Measurements from ENCODE around the gene CNTNAP2. TPM values are rescaled to one million over a fixed set of nuclear protein-coding genes. Genes with fewer than 3 reads are reported as not detected.

The CNTNAP2 gene
- total RNA-seq, 3 donors from 2014 or later (not counting 1 experiment from before 2014, with no cell fraction given): 0.18 to 1.1 TPM; not detected in 1

DNA sequence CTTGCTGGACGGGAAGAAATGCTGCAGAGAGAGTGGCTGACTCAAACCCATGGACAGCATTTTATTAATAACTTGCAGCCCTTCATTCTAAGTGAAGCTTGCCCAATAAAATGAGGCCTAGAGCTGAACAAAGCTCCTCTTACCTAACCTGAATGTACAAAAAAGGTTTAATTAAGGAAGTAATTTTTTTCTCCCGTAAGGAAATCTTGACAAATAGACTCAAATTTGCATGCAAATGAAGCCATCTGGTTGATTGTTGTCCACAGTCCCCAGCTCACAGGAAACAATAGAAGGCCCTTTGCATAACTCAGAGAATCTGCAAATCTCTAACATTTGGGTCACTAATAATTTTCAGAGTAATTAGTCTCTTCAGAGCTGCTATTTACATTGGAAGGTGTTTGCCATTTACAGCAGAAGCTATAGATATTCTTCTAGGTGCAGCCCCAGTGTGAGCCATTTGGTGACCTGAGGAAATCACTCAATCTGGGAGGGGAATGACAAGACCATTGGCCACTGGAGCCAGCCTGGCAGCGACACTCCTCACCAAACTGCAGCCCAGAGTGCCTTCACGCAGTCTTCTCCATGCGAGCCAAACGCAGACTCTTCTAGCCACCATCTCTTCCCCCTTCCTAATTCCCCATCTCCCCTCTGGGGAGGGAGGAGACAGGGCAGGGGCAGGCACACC lies 1991.0 kb downstream of the CNTNAP2 start:
- H3K27ac Mint-ChIP-seq: no peak overlapping the region
- no peaks in the 10 kb centered on the region for H3K36me3 Mint-ChIP-seq
- Histone ChIP-seq H3K27me3 (ENCODE audit: control insufficient read depth, insufficient read depth, low read length) (no peaks in the 10 kb centered on the region), H3K4me3 (ENCODE audit: low read length) (no peak overlapping the region), H3K4me1 (ENCODE audit: control insufficient read depth, insufficient read depth, low read length) (no peaks in the 10 kb centered on the region), H3K9me3 (ENCODE audit: control insufficient read depth, insufficient read depth, low read length) (no peaks in the 10 kb centered on the region), H3K27ac (ENCODE audit: low read length) (no peak overlapping the region), H3K36me3 (ENCODE audit: control insufficient read depth, insufficient read depth, low read length) (no peaks in the 10 kb centered on the region)
- TF ChIP-seq, protein P1, sequence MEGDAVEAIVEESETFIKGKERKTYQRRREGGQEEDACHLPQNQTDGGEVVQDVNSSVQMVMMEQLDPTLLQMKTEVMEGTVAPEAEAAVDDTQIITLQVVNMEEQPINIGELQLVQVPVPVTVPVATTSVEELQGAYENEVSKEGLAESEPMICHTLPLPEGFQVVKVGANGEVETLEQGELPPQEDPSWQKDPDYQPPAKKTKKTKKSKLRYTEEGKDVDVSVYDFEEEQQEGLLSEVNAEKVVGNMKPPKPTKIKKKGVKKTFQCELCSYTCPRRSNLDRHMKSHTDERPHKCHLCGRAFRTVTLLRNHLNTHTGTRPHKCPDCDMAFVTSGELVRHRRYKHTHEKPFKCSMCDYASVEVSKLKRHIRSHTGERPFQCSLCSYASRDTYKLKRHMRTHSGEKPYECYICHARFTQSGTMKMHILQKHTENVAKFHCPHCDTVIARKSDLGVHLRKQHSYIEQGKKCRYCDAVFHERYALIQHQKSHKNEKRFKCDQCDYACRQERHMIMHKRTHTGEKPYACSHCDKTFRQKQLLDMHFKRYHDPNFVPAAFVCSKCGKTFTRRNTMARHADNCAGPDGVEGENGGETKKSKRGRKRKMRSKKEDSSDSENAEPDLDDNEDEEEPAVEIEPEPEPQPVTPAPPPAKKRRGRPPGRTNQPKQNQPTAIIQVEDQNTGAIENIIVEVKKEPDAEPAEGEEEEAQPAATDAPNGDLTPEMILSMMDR (IDR thresholded peaks at IDR 0.05): no peak
- peaks cover 0 to 4% of the 10 kb centered on the region in 2 donors for H3K9me3 Mint-ChIP-seq
- H3K4me3 Mint-ChIP-seq: no peak overlapping the region
- intact Hi-C loops (cut with micrococcal nuclease): no loop called here
- 89% methylated on average over 6 of the region's 6 CpGs for WGBS (ENCODE audit: insufficient coverage)
- DNase-seq: no peak
- no peak for ATAC-seq
- no peaks in the 10 kb centered on the region for H3K4me1 Mint-ChIP-seq
- no peaks in the 10 kb centered on the region for H3K27me3 Mint-ChIP-seq (ENCODE audit: low read depth in 2 of 2)

DNA sequence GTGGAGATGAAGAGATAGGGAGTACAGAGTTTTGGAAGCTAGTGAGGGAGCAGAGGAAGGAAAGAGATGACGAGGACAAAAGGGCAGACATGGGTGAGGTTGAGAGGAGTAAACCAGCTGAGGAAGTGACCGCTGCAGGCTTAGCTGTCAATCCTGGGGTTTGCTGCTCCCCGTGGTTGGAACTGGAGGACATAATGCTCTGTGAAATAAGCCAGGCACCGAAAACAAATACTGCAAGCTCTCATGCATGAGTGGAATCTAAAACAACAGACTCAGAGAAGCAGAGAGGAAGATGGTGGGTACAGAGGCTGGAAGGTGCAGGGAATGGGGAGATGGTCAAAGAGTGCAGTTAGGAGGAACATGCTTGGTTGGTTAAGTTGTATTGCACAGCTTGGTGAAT lies 1991.8 kb downstream of the CNTNAP2 start:
- H3K4me1 Mint-ChIP-seq: no peaks in the 10 kb centered on the region
- no peak overlapping the region for H3K27ac ChIP-seq (ENCODE audit: low read length)
- H3K9me3 ChIP-seq (ENCODE audit: control insufficient read depth, insufficient read depth, low read length): no peaks in the 10 kb centered on the region
- H3K4me3 Mint-ChIP-seq: no peak overlapping the region
- DNase-seq (no peak), ATAC-seq (no peak)
- intact Hi-C loops (cut with micrococcal nuclease): no loop called here
- H3K27me3 ChIP-seq (ENCODE audit: control insufficient read depth, insufficient read depth, low read length): no peaks in the 10 kb centered on the region
- no peak overlapping the region for H3K27ac Mint-ChIP-seq
- TF ChIP-seq, protein P1 (IDR thresholded peaks at IDR 0.05): no peak
- H3K36me3 ChIP-seq (ENCODE audit: control insufficient read depth, insufficient read depth, low read length): no peaks in the 10 kb centered on the region
- no peak overlapping the region for H3K4me3 ChIP-seq (ENCODE audit: low read length)
- H3K36me3 Mint-ChIP-seq: no peaks in the 10 kb centered on the region
- peaks cover 0 to 4% of the 10 kb centered on the region in 2 donors for H3K9me3 Mint-ChIP-seq
- no peaks in the 10 kb centered on the region for H3K4me1 ChIP-seq (ENCODE audit: control insufficient read depth, insufficient read depth, low read length)
- 72% methylated on average over 4 of the region's 4 CpGs for WGBS (ENCODE audit: insufficient coverage)
- no peaks in the 10 kb centered on the region for H3K27me3 Mint-ChIP-seq (ENCODE audit: low read depth in 2 of 2)

DNA sequence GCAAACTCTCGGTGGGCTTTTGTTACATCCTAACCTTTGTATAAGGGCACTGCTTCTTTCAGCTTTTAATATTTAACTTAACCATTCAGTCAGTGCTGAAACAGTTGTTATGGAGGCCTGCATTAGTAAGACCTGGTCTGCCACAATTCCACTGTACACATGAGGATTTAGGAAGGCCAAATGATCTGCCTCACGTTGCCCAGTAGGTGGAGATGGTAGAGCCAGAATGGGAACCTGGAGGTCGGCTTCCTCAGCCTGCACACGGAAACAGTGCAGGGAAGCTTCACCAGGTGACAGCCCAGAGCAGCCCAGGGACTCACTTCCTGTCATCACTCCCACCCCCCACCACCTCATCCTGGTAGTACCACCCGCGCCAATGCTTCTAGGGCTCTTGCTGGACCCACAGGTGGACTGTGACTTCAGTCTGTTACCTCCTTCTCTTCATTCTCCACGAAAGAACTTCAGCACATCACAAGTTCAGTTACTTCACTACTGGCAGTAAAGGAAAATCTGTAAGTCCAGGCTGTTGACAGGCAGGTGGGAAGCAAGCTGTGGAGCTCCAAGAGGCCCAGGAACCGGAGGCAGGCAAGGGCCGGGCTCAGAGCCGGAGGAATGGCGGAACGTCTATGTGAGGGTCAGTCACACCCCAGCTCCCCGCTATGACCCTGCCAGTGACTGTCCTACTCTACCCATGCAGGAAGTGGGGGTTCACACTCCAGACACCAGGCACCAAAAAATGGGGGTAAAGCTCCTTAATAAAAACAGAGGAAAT lies 1993.7 kb downstream of the CNTNAP2 start:
- H3K36me3 Mint-ChIP-seq: no peaks in the 10 kb centered on the region
- H3K9me3 Mint-ChIP-seq: peaks cover 0 to 2% of the 10 kb centered on the region in 2 donors
- 87% methylated on average over 13 of the region's 13 CpGs for WGBS (ENCODE audit: insufficient coverage)
- Histone ChIP-seq H3K27ac (ENCODE audit: low read length) (no peak overlapping the region), H3K4me1 (ENCODE audit: control insufficient read depth, insufficient read depth, low read length) (no peaks in the 10 kb centered on the region), H3K9me3 (ENCODE audit: control insufficient read depth, insufficient read depth, low read length) (no peaks in the 10 kb centered on the region), H3K4me3 (ENCODE audit: low read length) (no peak overlapping the region), H3K36me3 (ENCODE audit: control insufficient read depth, insufficient read depth, low read length) (no peaks in the 10 kb centered on the region), H3K27me3 (ENCODE audit: control insufficient read depth, insufficient read depth, low read length) (no peaks in the 10 kb centered on the region)
- intact Hi-C loops (cut with micrococcal nuclease): no loop called here
- TF ChIP-seq, protein P1 (IDR thresholded peaks at IDR 0.05): no peak
- H3K27ac Mint-ChIP-seq: no peak overlapping the region
- no peak for ATAC-seq
- H3K4me3 Mint-ChIP-seq: no peak overlapping the region
- no peak for DNase-seq
- H3K27me3 Mint-ChIP-seq (ENCODE audit: low read depth in 2 of 2): no peaks in the 10 kb centered on the region
- H3K4me1 Mint-ChIP-seq: no peaks in the 10 kb centered on the region

Data from natural killer cell (primary cell).